GM21825 (cell line): ENCODE results near the gene SLAMF7.
"Not testable (repeated sequence)": the region's sequence is repeated elsewhere in the genome, so short reads cannot be mapped to it uniquely, and the experiment has no call there.

Experiments used
- ATAC-seq: cut with Tn5 transposase; IDR thresholded peaks from one replicate; pipeline ENCODE4 v1.9.1; 2021; ENCODE audit warnings: mild to moderate bottlenecking, moderate library complexity; ENCODE audit not compliant: unreplicated experiment

The SLAMF7 gene

GRCh38 chr1:160772331-160772730, 33.3 kb downstream of the SLAMF7 start:
- no peak for ATAC-seq

- no peak for ATAC-seq
Observed at GRCh38 chr1:160773093-160773492, 34.0 kb downstream of the SLAMF7 start.

GRCh38 chr1:160774886-160775719, 36.1 kb downstream of the SLAMF7 start:
- ATAC-seq: no peak

DNA sequence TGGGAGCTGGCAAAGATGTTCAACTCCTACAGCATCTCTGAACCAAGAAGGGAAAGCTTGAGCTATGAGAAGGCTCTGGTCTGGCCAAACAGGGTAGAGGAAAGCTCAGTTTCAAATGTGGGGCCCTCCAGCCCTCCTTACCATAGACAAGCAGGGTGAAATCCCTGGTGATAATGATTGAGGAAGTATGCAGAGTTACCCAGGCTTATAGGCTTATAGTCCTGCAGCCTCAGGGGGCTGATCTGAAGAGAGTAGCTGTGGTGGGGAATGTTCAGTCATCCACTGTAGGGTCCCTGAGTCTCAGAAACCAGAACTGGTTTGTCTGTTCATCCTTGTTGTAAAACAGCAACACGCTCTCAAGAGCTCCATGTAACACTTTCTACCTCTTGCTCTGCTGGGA, 37.1 kb downstream of the SLAMF7 start:
- ATAC-seq: peak; percentile 40

DNA sequence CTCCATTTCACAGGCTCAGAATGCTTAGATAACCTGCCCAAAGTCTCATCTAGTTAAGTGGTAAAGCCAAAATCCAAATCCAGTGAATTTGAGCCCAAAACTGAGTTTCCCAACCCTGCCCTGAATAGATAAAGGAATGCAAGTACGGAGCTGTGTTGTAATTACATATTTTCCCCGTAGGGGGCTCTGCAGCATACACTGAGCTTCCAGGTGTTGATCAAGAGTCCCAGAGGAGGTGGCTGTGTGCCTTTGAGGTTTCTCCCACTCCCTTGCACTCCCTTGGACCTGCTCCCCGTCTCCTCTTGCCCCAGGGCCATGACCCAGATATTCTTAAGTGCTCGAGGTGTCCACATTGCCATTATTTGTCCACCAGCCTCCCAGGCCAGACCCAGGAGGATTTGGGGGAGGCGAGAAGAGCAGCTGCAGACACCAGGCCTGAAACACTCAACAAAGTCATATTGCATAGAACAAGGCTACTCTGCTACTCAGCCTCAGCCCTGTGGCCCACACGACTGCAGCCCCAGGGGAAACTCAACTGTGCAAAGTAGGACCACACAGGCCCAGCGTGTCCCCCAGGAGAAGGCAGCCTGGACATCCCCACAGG, 38.5 kb downstream of the SLAMF7 start:
- ATAC-seq: no peak

DNA sequence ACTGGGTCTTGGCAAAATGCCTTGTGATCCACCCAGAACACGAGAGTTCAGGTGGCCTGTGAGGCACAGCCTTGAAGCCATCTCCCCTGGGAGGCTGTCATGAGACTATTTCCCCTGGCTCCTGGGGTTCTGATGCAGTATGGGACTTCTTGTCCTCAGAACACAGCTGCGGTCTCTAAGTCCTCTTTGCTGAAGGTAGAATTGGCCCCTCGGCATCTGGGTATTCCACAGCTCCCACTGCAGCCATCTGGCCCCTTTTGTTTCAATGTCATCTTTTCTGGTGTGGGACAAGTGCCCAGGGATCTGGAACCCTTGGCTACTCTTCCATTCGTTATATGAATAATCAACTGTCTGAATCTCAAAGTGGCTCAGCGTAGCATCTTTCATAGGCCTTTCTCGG, 39.9 kb downstream of the SLAMF7 start:
- ATAC-seq: no peak

DNA sequence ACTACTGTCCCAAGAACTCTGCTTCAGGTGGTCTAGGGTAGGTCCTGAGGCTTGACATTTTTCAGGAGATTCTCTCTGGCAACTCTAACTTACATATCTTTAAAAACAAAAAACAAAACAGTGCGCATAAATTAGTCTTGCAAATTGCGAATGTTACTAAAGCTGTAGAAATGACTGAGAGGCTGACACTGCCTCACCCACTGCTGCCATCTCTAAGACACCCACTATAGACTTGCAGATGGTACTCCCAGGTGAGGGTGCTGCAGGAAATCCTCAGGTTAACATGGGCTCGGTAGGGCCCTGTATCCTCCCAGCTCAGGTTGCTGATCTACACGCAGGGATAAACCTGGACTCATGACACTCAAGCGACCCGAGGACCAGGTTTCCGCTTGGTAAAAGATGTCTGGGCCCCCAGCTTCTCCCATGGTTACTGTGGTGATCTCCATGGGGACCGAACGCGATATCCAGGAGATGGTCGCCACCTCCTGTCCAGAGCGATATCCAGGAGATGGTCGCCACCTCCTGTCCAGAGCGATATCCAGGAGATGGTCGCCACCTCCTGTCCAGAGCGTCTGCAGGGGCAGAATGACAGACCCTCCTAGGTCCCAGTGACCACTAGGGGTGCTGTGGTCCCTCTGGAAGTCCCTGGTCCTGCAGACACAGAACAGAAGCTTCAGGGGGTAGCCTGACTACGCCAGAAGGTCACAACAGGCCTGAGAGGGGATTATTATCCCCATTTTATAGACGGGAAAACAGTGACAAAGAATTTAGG, 40.8 kb downstream of the SLAMF7 start:
- ATAC-seq: no peak

GRCh38 chr1:160780398-160780755, 41.3 kb downstream of the SLAMF7 start:
- ATAC-seq: no peak

GRCh38 chr1:160781186-160781766, 42.2 kb downstream of the SLAMF7 start:
- no peak for ATAC-seq

GRCh38 chr1:160781914-160782689, 43.1 kb downstream of the SLAMF7 start:
- ATAC-seq: peak; percentile 85

- ATAC-seq: not testable (repeated sequence)
Observed at GRCh38 chr1:160782988-160783765, 44.1 kb downstream of the SLAMF7 start.

DNA sequence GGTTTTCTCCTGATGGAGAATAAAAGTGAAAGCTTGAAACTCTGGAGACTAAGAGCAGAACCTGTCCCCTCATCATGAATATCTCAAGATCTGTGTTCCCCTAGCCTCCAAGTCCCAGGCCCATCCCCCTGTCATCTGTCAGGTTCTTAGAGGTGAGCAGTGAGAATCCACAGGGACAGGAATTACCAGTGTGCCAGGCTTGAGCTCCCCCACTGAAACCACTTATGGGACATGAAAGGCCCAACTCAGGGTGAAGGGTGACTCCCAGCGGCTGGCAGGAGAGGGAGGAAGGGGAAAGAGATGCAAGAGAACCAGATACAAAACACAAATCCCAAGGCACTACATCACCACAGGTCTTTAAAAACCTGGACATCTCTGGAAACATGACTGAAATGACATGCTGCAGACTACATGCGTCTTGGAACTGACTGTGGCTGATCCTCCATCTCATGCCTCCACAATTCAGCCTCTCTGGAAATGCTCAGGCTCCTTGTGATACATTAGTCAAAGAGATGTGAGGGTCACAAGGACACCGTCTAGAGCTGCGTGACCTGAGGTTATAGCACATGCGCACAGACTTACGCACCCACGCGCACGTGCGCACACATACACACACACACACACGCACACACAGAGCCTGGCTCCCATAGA, 50.1 kb downstream of the SLAMF7 start:
- peak; percentile 24 for ATAC-seq

DNA sequence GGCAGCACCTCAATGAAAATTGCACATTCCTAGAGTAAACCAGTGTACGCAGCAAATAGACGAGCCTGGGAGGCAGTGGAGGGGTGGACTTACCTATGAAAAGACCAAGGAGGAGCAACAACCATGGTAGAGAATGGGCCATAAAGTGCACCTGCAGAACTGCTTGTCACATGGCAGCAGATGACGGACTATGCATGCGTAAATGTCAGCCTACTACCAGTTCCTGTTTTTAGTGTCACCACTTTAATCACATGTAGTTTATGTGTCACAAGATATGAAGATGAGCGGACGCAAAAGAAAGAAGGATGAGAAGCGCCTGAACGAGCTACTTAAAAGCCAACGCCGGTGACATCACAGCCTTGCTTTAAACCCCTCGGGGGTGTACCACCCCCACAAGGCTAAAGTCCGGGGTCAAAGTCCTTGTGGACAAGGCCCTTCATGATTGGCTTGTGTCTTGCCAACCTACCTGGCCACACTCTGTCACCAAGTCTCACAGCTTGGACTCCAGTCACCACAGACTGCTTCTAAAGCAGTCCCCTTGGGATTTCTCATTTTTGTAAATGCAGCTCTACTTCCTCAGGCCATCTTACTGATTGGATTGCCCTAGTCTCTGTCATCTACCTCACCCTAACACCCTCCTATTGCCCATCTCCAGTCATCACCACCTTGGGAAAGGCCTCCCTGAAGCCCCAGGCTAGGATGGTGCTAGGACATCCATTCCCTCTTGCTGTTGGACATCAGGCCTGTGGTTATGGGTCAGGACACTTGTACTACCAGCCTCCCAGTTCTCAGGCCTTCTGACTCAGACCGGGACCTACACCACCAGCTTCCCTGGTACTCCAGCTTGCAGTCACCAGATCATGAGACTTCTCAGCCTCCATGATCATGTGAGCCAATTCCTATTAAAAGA, 50.9 kb downstream of the SLAMF7 start:
- peak; percentile 76 for ATAC-seq

- ATAC-seq: no peak
Observed at GRCh38 chr1:160794376-160794775, 55.3 kb downstream of the SLAMF7 start.

DNA sequence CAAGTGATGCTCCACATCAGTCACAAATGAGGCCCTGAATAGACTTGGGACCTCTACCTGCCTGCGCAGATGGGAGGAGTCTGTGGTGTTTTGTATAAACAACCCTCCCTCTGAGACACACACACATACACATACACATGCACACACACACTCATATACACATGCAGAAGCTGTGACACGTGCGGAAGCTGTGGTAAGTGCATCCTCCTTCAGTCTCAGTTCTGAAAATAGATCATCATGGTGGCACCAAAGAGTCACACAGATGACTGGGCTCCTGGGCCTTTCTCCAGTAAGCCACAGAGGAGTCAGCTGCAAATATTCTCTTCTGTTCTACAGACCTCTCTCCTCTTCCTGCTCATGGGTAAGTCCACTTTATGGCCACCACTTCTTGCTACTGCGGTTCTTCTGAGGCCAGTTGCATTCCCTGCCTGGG, 56.9 kb downstream of the SLAMF7 start, which contains the start of gene LY9:
Gene LY9, plus strand, starts transcription at position 224 of the 433 bp plus-strand sequence. Its CDS starts 14 bp downstream, at position 238.
- peak; percentile 72 for ATAC-seq

DNA sequence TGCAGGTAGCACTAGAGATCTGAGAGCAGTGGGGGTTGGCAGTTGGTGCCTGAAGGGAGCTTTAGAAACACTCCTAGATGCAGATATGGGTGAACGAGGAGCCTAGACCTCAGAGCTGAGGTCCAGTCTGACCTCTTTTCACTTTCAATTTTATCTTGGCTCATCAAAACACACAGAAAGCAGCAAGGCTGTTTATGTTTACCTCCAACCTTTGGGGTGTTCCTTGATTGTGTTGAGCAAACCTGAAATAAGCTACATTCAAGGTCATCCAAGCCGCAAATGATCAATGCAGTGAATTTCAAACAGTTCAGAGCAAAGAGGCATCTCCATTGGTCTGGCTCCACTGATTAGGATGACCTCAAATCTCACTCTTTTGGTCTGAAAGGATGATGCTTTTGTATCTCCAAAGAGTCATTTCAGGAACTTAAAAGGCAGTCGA, 58.2 kb downstream of the SLAMF7 start:
- ATAC-seq: no peak

- no peak for ATAC-seq
Observed at GRCh38 chr1:160797861-160798273, 58.8 kb downstream of the SLAMF7 start.

- no peak for ATAC-seq
Observed at GRCh38 chr1:160798439-160798838, 59.4 kb downstream of the SLAMF7 start.
